ENCODE data around the gene OR10A2. TPM values are rescaled to one million over a fixed set of nuclear protein-coding genes. Genes with fewer than 3 reads are reported as not detected.
"Not testable (repeated sequence)": the region's sequence is repeated elsewhere in the genome, so short reads cannot be mapped to it uniquely, and the experiment has no call there.

Gene OR10A2
- total RNA-seq, 2 experiments from 2014 or later, result not detected

DNA sequence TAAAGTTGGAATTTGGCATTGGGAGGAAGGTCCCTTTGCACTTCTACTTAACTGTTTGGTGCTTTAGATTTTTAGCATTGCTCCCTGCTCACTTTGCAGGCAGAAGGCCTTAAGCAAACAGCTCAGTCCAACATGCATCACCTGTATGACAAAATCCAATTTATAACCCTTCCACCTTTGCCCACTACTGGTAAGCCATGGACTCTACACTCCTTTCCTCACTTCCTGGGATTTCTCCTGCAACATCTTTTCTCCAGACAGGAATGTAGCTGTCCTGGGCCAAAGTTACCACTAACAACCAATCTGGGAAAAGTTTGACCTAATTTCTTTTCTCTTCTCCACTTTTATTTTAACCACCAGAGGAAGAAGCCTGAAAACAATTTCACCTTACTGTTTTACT, 31.2 kb downstream of the OR10A2 start:
- peaks cover 14% of the 10 kb centered on the region for H3K27me3 Mint-ChIP-seq
- H3K4me3 Mint-ChIP-seq, result no peak overlapping the region
- DNase-seq, result no peak
- H3K27ac Mint-ChIP-seq, result no peak overlapping the region
- H3K36me3 Mint-ChIP-seq (ENCODE audit: low read depth), result no peaks in the 10 kb centered on the region
- H3K4me1 Mint-ChIP-seq, result no peaks in the 10 kb centered on the region
- ChIA-PET POLR2A (no interaction called here), CTCF (no interaction called here)
- no peaks in the 10 kb centered on the region for H3K9me3 Mint-ChIP-seq

DNA sequence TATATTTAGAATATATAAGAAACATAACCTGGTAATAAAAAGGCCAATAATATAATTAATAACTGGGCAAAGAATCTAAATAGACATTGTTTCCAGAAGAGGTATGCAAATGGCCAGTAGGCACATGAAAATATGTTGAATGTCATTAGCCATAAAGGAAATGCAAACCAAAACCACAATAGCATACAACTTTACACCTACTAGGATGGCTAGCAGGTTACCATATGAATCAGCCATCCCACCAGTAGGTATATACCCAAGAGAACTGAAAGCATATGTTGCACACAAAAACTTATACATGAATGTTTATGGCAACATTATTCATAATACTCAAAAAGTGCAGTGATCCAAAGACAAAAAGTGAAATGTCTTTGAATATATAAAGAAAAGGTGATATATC, 32.2 kb downstream of the OR10A2 start:
- ChIA-PET CTCF (no interaction called here), POLR2A (no interaction called here)
- no peaks in the 10 kb centered on the region for H3K9me3 Mint-ChIP-seq
- H3K27ac Mint-ChIP-seq, result no peak overlapping the region
- H3K4me1 Mint-ChIP-seq, result no peaks in the 10 kb centered on the region
- peaks cover 14% of the 10 kb centered on the region for H3K27me3 Mint-ChIP-seq
- H3K4me3 Mint-ChIP-seq, result no peak overlapping the region
- no peak for DNase-seq
- no peaks in the 10 kb centered on the region for H3K36me3 Mint-ChIP-seq (ENCODE audit: low read depth)

DNA sequence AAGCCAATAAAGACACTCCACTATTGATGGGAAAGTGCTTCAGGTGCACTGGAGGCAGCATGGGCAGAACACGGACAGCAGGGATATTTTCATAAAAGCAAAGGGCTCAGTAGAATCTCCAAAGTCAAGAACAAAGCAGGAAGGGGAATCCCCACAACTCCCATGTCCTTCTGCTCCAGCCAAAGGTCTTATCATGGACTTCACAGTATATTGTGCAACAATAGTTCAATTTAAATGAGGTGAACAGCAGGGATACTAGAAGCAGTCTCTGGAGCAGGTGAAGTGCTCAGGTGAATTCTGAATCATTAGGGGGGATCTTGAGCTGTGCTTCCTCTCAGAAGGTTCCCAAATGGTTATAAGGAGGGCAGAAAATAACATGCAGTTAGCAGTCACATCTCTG, 36.1 kb downstream of the OR10A2 start:
- H3K27me3 Mint-ChIP-seq, result peaks cover 15% of the 10 kb centered on the region

DNA sequence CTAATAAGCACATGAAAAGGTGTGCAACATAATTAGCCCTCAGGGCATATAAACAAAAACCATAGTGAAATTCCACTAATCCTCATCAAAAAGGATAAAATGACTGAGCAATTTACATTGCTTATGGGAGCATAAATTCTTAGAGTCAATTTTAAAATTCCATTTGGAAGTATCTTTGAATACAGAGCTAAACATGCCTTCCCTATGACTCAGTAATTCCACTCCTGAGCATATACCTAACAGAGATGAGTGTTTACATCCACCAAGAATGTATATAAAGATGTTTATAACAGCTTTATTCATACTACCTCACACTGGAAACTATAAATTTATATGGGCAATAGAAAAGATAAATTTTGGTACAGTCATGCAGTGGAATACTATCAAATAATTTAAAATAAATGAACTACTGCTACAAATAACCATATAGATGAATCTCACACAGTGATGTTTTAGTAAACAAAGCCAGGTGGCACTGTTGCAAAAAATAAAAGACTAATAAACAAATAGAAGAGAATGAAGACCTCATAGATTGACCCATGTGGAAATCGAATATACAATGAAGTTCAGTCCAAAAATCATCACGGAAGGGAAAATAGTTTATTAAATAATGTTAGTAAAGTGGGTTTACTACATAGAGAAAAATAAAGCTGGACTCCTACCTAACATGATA, 37.6 kb downstream of the OR10A2 start:
- no peak for DNase-seq

More for the DNA sequence above, 36.1 kb downstream of the OR10A2 start:
- ChIA-PET CTCF (no interaction called here), POLR2A (no interaction called here)
- DNase-seq, result no peak
- H3K9me3 Mint-ChIP-seq, result no peaks in the 10 kb centered on the region
- H3K36me3 Mint-ChIP-seq (ENCODE audit: low read depth), result no peaks in the 10 kb centered on the region
- H3K4me3 Mint-ChIP-seq, result no peak overlapping the region
- no peak overlapping the region for H3K27ac Mint-ChIP-seq
- H3K4me1 Mint-ChIP-seq, result no peaks in the 10 kb centered on the region

DNA sequence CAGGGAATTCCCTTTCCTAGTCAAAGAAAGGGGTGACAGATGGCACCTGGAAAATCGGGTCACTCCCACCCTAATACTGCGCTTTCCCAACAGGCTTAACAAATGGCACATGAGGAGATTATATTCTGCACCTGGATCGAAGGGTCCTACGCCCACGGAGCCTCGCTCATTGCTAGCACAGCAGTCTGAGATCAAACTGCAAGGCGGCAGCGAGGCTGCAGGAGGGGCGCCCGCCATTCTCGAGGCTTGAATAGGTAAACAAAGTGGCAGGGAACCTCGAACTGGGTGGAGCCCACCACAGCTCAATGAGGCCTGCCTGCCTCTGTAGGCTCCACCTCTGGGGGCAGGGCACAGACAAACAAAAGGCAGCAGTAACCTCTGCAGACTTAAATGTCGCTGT, 41.9 kb downstream of the OR10A2 start:
- H3K27ac Mint-ChIP-seq; POLR2A ChIA-PET; H3K27me3 Mint-ChIP-seq; H3K4me3 Mint-ChIP-seq; H3K4me1 Mint-ChIP-seq; DNase-seq; H3K36me3 Mint-ChIP-seq (ENCODE audit: low read depth); CTCF ChIA-PET; H3K9me3 Mint-ChIP-seq: not testable (repeated sequence)

More for the DNA sequence above, 37.6 kb downstream of the OR10A2 start:
- peaks cover 14% of the 10 kb centered on the region for H3K27me3 Mint-ChIP-seq
- no peak overlapping the region for H3K4me3 Mint-ChIP-seq
- ChIA-PET CTCF (interaction anchor here (1.2 kb wide), 1 partner anchor 88 kb away, joined by 4 read pairs; no protein-coding TSS in a partner anchor), POLR2A (no interaction called here)
- no peak overlapping the region for H3K27ac Mint-ChIP-seq
- H3K36me3 Mint-ChIP-seq (ENCODE audit: low read depth), result no peaks in the 10 kb centered on the region
- H3K4me1 Mint-ChIP-seq, result no peaks in the 10 kb centered on the region
- H3K9me3 Mint-ChIP-seq, result no peaks in the 10 kb centered on the region

DNA sequence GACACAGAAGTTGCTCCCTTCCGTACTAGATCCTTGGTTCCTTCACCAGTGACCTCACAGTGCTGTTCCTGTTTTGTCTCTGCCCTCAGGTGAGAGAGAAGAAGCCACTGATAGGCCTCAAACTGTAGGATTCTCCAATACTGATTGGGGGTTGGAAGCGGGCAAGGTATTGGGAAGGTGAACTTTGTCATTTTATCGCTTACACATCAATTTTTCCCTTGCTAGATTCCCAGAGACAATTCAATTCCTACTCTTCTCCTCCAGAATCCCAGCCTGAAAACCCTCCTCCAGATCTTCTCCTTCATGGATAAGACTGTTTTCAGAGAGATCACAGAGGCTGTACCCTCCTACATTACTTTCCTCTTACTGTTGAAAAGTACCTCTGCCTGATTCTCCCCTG, 48.5 kb downstream of the OR10A2 start:
- ChIA-PET POLR2A (no interaction called here), CTCF (no interaction called here)
- H3K4me1 Mint-ChIP-seq, result no peaks in the 10 kb centered on the region
- H3K36me3 Mint-ChIP-seq (ENCODE audit: low read depth), result no peaks in the 10 kb centered on the region
- no peak for DNase-seq
- no peak overlapping the region for H3K27ac Mint-ChIP-seq
- H3K9me3 Mint-ChIP-seq, result no peaks in the 10 kb centered on the region
- no peaks in the 10 kb centered on the region for H3K27me3 Mint-ChIP-seq
- no peak overlapping the region for H3K4me3 Mint-ChIP-seq

DNA sequence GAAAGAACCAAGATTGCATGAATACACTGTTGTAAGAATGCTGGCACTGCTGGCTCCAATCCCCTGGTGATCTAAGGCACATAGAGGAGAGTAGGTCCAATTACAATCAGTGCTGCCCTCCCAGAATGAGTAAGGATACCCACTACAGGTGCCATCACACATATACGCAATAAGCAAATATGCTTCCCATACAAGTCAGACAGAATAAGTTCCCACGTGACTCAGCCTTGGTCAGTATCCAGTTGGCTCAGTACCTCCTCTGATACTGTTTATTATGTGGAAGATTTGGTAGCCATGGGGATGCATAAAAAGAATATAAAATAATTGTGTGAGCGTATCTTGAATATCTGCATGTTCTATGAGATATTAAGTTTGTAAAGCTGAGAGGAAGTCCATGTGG, 49.1 kb downstream of the OR10A2 start:
- Mint-ChIP-seq H3K27ac (no peak overlapping the region), H3K27me3 (no peaks in the 10 kb centered on the region), H3K4me3 (no peak overlapping the region), H3K9me3 (no peaks in the 10 kb centered on the region), H3K36me3 (ENCODE audit: low read depth) (no peaks in the 10 kb centered on the region), H3K4me1 (no peaks in the 10 kb centered on the region)
- DNase-seq, result no peak
- ChIA-PET POLR2A (no interaction called here), CTCF (no interaction called here)

DNA sequence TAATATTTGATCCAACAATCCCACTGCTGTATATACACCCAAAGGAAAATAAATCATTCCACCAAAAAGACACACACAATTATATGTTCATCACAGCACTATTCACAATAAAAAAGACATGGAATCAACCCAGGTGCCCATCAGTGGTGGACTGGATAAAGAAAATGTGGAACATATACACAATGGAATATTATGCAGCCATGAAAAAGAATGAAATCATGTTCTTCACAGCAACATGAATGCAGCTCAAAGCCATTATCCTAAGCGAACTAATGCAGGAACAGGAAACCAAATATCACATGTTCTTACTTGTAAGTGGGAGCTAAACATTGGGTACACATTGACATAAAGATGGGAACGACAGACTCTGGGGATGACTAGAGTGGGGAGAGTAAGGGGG, 56.8 kb downstream of the OR10A2 start:
- ChIA-PET POLR2A (no interaction called here), CTCF (no interaction called here)
- H3K4me1 Mint-ChIP-seq, result no peaks in the 10 kb centered on the region
- no peak overlapping the region for H3K4me3 Mint-ChIP-seq
- H3K27me3 Mint-ChIP-seq, result peaks cover 15% of the 10 kb centered on the region
- DNase-seq, result no peak
- H3K36me3 Mint-ChIP-seq (ENCODE audit: low read depth), result no peaks in the 10 kb centered on the region
- H3K27ac Mint-ChIP-seq, result no peak overlapping the region
- H3K9me3 Mint-ChIP-seq, result peaks cover 2% of the 10 kb centered on the region

DNA sequence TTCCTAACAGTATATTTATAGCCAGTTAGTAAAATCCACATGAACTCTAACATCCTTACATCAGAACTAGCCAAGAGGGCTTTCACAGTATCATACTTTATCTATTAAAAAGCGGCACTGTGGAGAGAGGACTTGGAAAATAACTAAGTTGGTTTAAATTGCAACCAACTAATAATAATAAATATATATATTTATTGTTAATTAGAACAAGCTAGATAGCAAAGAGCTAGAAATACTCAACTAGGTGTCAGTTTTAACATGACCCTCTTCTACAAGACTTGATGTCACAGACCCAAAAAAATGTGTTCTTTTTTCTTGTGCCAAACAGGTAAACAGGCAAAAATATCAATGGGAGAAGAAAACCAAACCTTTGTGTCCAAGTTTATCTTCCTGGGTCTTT, 57.8 kb downstream of the OR10A2 start, which contains the start of gene OR2D3:
Gene OR2D3 (plus strand): TSS at position 301 of the 400 bp plus-strand sequence. CDS start 0 bp downstream, at position 301.
- no peak for DNase-seq
- peaks cover 21% of the 10 kb centered on the region for H3K27me3 Mint-ChIP-seq
- H3K9me3 Mint-ChIP-seq, result peaks cover 2% of the 10 kb centered on the region
- H3K36me3 Mint-ChIP-seq (ENCODE audit: low read depth), result no peaks in the 10 kb centered on the region
- peaks cover 2% of the 10 kb centered on the region for H3K4me1 Mint-ChIP-seq
- no peak within 1 kb of the TSS for H3K4me3 Mint-ChIP-seq
- no peak within 1 kb of the TSS for H3K27ac Mint-ChIP-seq
- POLR2A ChIA-PET, result no interaction called here
- CTCF ChIA-PET, result no interaction called here

Other genes starting within 250 kb of the OR10A2 start
- gene TPP1, start 243.6 kb upstream of the OR10A2 start, total RNA-seq, result 100 to 1,000 TPM; 130 to 131 TPM
- gene DCHS1, start 207.2 kb upstream of the OR10A2 start, total RNA-seq, result under 1 TPM; 0.23 to 0.25 TPM
- 10 to 100 TPM; 54.1 to 56.3 TPM for gene MRPL17, start 179.7 kb upstream of the OR10A2 start, total RNA-seq
- gene OR2AG2, start 91.1 kb upstream of the OR10A2 start, total RNA-seq, result not detected
- gene OR2AG1, start 80.0 kb upstream of the OR10A2 start, total RNA-seq, result not detected
- gene OR6A2, start 63.4 kb upstream of the OR10A2 start, total RNA-seq, result not detected
- gene OR10A5, start 17.4 kb upstream of the OR10A2 start, total RNA-seq, result not detected
- gene OR10A4, start 13.6 kb downstream of the OR10A2 start, total RNA-seq, result not detected
- gene OR2D2, start 29.4 kb downstream of the OR10A2 start, total RNA-seq, result not detected
- not detected for gene OR2D3, start 57.9 kb downstream of the OR10A2 start, total RNA-seq
- gene ZNF215, start 63.4 kb downstream of the OR10A2 start, total RNA-seq, result under 1 TPM; 0.53 to 0.68 TPM
- gene ZNF214, start 157.3 kb downstream of the OR10A2 start, total RNA-seq, result not detected
- gene NLRP14, start 157.4 kb downstream of the OR10A2 start, total RNA-seq, result not detected
- gene RBMXL2, start 225.9 kb downstream of the OR10A2 start, total RNA-seq, result not detected